IPS-20b (cell line): ENCODE results near the gene NAT8L.

Experiments
- H3K27ac ChIP-seq: one replicate; pipeline ENCODE4 v1.5.1; 2013; ENCODE audit warnings: low read length
- H3K27me3 ChIP-seq: 2 replicates; pipeline ENCODE4 v1.6.1; 2013; ENCODE audit warnings: mild to moderate bottlenecking, low read length, inconsistent platforms; ENCODE audit not compliant: insufficient read depth
- H3K36me3 ChIP-seq: 2 replicates; pipeline ENCODE4 v1.6.1; 2013; ENCODE audit warnings: low read depth, mild to moderate bottlenecking, inconsistent platforms, low read length, moderate library complexity; ENCODE audit not compliant: insufficient read depth
- H3K4me1 ChIP-seq: 2 replicates; pipeline ENCODE4 v1.6.1; 2013; ENCODE audit warnings: mild to moderate bottlenecking, control low read depth, inconsistent platforms, low read length, moderate library complexity; ENCODE audit not compliant: insufficient read depth
- H3K4me3 ChIP-seq: 2 replicates; pipeline ENCODE4 v1.5.1; 2013; ENCODE audit warnings: mild to moderate bottlenecking, low read length, inconsistent platforms
- H3K9ac ChIP-seq: 2 replicates; pipeline ENCODE4 v1.6.1; 2013; ENCODE audit warnings: low read depth, mild to moderate bottlenecking, inconsistent platforms, low read length, moderate library complexity
- H3K9me3 ChIP-seq: 2 replicates; pipeline ENCODE4 v1.6.1; 2013; ENCODE audit warnings: mild to moderate bottlenecking, low read depth, low read length, inconsistent platforms; ENCODE audit not compliant: insufficient read depth

The NAT8L gene

GRCh38 chr4:2081540-2081939 is 22.4 kb downstream of the NAT8L start:
- no peak overlapping the region for H3K9ac ChIP-seq
- H3K27ac ChIP-seq: no peak overlapping the region
- no peaks in the 10 kb centered on the region for H3K9me3 ChIP-seq
- H3K4me3 ChIP-seq: no peak overlapping the region
- no peaks in the 10 kb centered on the region for H3K4me1 ChIP-seq
- no peaks in the 10 kb centered on the region for H3K36me3 ChIP-seq
- H3K27me3 ChIP-seq: no peaks in the 10 kb centered on the region

- no peak overlapping the region for H3K27ac ChIP-seq
- H3K9me3 ChIP-seq: no peaks in the 10 kb centered on the region
- H3K9ac ChIP-seq: no peak overlapping the region
- H3K27me3 ChIP-seq: no peaks in the 10 kb centered on the region
- H3K4me3 ChIP-seq: no peak overlapping the region
- no peaks in the 10 kb centered on the region for H3K36me3 ChIP-seq
- no peaks in the 10 kb centered on the region for H3K4me1 ChIP-seq
Measured at GRCh38 chr4:2082118-2082517, 23.0 kb downstream of the NAT8L start.

GRCh38 chr4:2082627-2083026 is 23.5 kb downstream of the NAT8L start:
- Histone ChIP-seq H3K4me3 (no peak overlapping the region), H3K4me1 (no peaks in the 10 kb centered on the region), H3K36me3 (no peaks in the 10 kb centered on the region), H3K27me3 (no peaks in the 10 kb centered on the region), H3K27ac (no peak overlapping the region), H3K9me3 (no peaks in the 10 kb centered on the region), H3K9ac (no peak overlapping the region)

GRCh38 chr4:2083116-2083825 is 24.1 kb downstream of the NAT8L start:
- H3K9ac ChIP-seq: no peak overlapping the region
- no peak overlapping the region for H3K27ac ChIP-seq
- no peaks in the 10 kb centered on the region for H3K4me1 ChIP-seq
- no peaks in the 10 kb centered on the region for H3K36me3 ChIP-seq
- H3K27me3 ChIP-seq: no peaks in the 10 kb centered on the region
- H3K9me3 ChIP-seq: no peaks in the 10 kb centered on the region
- no peak overlapping the region for H3K4me3 ChIP-seq

GRCh38 chr4:2083826-2084160 is 24.7 kb downstream of the NAT8L start:
- no peaks in the 10 kb centered on the region for H3K4me1 ChIP-seq
- no peaks in the 10 kb centered on the region for H3K27me3 ChIP-seq
- H3K27ac ChIP-seq: no peak overlapping the region
- no peak overlapping the region for H3K9ac ChIP-seq
- no peaks in the 10 kb centered on the region for H3K36me3 ChIP-seq
- H3K9me3 ChIP-seq: no peaks in the 10 kb centered on the region
- H3K4me3 ChIP-seq: no peak overlapping the region

GRCh38 chr4:2084316-2084715 is 25.2 kb downstream of the NAT8L start:
- no peaks in the 10 kb centered on the region for H3K4me1 ChIP-seq
- H3K9ac ChIP-seq: no peak overlapping the region
- H3K27me3 ChIP-seq: no peaks in the 10 kb centered on the region
- H3K27ac ChIP-seq: no peak overlapping the region
- no peaks in the 10 kb centered on the region for H3K9me3 ChIP-seq
- H3K36me3 ChIP-seq: no peaks in the 10 kb centered on the region
- H3K4me3 ChIP-seq: no peak overlapping the region

- Histone ChIP-seq H3K27ac (no peak overlapping the region), H3K27me3 (no peaks in the 10 kb centered on the region), H3K4me3 (no peak overlapping the region)
Measured at GRCh38 chr4:2085496-2085901, 26.4 kb downstream of the NAT8L start.

GRCh38 chr4:2087170-2087569 is 28.0 kb downstream of the NAT8L start:
- no peak overlapping the region for H3K4me3 ChIP-seq
- no peaks in the 10 kb centered on the region for H3K27me3 ChIP-seq
- H3K9me3 ChIP-seq: no peaks in the 10 kb centered on the region
- H3K27ac ChIP-seq: no peak overlapping the region
- H3K4me1 ChIP-seq: no peaks in the 10 kb centered on the region
- no peaks in the 10 kb centered on the region for H3K36me3 ChIP-seq
- H3K9ac ChIP-seq: no peak overlapping the region

More at GRCh38 chr4:2085496-2085901, 26.4 kb downstream of the NAT8L start:
- H3K36me3 ChIP-seq: no peaks in the 10 kb centered on the region
- no peaks in the 10 kb centered on the region for H3K9me3 ChIP-seq
- no peak overlapping the region for H3K9ac ChIP-seq
- no peaks in the 10 kb centered on the region for H3K4me1 ChIP-seq

- Histone ChIP-seq H3K4me3 (no peak overlapping the region), H3K27me3 (no peaks in the 10 kb centered on the region), H3K9me3 (no peaks in the 10 kb centered on the region), H3K4me1 (no peaks in the 10 kb centered on the region), H3K36me3 (no peaks in the 10 kb centered on the region), H3K9ac (no peak overlapping the region), H3K27ac (no peak overlapping the region)
Measured at GRCh38 chr4:2089222-2089621, 30.1 kb downstream of the NAT8L start.

GRCh38 chr4:2090642-2091041 is 31.5 kb downstream of the NAT8L start:
- H3K36me3 ChIP-seq: no peaks in the 10 kb centered on the region
- H3K27ac ChIP-seq: no peak overlapping the region
- no peaks in the 10 kb centered on the region for H3K9me3 ChIP-seq
- no peaks in the 10 kb centered on the region for H3K27me3 ChIP-seq
- H3K9ac ChIP-seq: no peak overlapping the region
- H3K4me3 ChIP-seq: no peak overlapping the region
- no peaks in the 10 kb centered on the region for H3K4me1 ChIP-seq

GRCh38 chr4:2091990-2092668 is 33.0 kb downstream of the NAT8L start:
- Histone ChIP-seq H3K36me3 (no peaks in the 10 kb centered on the region), H3K4me1 (no peaks in the 10 kb centered on the region), H3K27me3 (no peaks in the 10 kb centered on the region), H3K4me3 (no peak overlapping the region), H3K9ac (no peak overlapping the region), H3K27ac (no peak overlapping the region), H3K9me3 (no peaks in the 10 kb centered on the region)

GRCh38 chr4:2092669-2093053 is 33.5 kb downstream of the NAT8L start:
- H3K9me3 ChIP-seq: no peaks in the 10 kb centered on the region
- H3K36me3 ChIP-seq: no peaks in the 10 kb centered on the region
- no peaks in the 10 kb centered on the region for H3K27me3 ChIP-seq
- no peak overlapping the region for H3K4me3 ChIP-seq
- no peaks in the 10 kb centered on the region for H3K4me1 ChIP-seq
- H3K9ac ChIP-seq: no peak overlapping the region
- H3K27ac ChIP-seq: no peak overlapping the region
